GM18909 (cell line): ENCODE data around the gene NFIX.

ENCODE experiments used
- ATAC-seq: cut with Tn5 transposase; IDR thresholded peaks from one replicate; pipeline ENCODE4 v1.9.1; 2021; ENCODE audit warnings: mild to moderate bottlenecking; ENCODE audit not compliant: unreplicated experiment, poor library complexity

NFIX gene

GRCh38 chr19:13135068-13136062 lies 140.1 kb downstream of the NFIX start:
- ATAC-seq: no peak

DNA sequence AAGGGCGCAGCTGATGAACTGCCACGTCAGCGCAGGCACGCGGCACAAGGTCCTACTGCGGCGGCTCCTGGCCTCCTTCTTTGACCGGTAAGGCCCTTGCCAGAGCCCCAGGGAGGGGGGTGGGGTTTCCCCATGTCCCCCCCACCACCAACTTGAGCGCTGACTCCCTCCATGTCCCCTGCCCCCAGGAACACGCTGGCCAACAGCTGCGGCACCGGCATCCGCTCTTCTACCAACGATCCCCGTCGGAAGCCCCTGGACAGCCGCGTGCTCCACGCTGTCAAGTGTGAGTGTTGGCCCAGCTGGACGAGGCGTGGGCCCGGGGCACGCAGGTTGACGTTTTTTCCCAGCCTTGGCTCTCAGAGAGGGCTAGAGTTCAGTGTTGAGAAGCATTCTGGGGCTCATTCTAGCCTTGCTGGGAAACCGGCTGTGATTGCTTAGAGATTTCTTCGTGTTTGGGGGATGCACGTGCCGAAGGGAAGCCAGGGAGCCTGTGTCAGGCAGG lies 142.1 kb downstream of the NFIX start:
- ATAC-seq: no peak

DNA sequence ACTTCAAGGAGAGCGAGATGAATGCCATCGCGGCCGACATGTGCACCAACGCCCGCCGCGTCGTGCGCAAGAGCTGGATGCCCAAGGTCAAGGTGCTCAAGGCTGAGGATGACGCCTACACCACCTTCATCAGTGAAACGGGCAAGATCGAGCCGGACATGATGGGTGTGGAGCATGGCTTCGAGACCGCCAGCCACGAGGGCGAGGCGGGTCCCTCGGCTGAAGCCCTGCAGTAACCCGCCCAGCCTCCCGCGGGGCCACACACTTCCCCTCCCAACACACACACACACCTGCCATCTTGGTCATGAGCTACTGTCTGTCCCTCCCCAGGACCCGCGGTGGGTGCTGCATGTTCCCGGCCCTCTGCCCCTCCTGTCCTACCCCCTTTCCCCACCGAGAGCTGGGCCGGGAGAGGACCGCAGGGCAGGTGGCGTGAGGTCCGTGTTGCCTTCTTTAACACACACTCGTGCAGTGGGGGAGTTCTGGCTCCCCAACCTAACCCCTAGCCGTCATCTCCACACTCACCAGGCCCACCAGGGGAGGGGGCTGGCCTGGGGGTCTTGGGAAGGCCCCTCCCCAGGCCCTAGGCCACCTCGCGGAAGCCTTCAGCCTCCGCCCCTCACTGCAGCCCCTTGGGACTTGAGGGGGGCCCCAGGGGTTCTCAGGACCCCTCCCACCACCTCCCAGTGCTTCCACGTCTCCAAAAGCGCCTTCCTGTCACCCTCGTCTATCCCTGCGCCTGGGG lies 143.1 kb downstream of the NFIX start:
- ATAC-seq: no peak

- no peak for ATAC-seq
Measured at GRCh38 chr19:13138916-13139198, 143.6 kb downstream of the NFIX start.

DNA sequence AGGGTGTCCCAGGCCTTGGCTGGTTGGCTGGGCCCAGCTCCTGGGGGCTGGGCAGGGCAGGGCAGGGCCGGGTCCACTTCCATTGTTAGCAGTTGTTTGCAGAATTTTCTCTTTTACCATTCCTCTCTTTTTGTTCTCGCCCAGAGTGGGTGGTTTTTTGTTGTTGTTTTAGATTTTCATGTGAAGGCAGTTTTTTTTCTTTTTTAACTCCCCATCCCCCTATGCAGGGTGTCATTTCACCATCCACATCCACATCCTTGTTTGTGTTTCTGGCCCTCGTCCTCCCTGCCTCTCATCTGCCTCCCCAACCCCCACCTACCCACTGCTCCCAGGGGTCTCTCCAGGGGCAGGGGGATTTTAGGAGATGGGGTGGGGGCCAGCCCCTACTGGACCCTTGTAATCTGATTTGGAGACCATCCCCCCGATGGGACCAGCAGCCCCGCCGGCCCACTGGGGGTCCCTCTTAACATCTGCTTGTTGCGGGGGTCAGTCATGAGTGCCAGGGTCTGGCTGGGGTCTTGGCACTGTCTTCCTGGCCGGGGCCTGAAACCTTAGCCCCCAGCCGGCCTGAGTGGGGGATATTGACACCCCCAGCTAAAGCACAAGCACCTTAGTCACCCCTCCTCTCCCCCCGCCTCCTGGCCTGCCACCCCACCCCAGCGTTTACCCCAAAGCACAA lies 144.5 kb downstream of the NFIX start:
- no peak for ATAC-seq

- ATAC-seq: no peak
Measured at GRCh38 chr19:13146763-13147563, 151.7 kb downstream of the NFIX start.
